ENCODE measurements around the gene CTPS1. TPM values are rescaled to one million over a fixed set of nuclear protein-coding genes. Genes with fewer than 3 reads are reported as not detected.

CTPS1 gene, protein sequence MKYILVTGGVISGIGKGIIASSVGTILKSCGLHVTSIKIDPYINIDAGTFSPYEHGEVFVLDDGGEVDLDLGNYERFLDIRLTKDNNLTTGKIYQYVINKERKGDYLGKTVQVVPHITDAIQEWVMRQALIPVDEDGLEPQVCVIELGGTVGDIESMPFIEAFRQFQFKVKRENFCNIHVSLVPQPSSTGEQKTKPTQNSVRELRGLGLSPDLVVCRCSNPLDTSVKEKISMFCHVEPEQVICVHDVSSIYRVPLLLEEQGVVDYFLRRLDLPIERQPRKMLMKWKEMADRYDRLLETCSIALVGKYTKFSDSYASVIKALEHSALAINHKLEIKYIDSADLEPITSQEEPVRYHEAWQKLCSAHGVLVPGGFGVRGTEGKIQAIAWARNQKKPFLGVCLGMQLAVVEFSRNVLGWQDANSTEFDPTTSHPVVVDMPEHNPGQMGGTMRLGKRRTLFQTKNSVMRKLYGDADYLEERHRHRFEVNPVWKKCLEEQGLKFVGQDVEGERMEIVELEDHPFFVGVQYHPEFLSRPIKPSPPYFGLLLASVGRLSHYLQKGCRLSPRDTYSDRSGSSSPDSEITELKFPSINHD
- 22.7 and 25.4 TPM in 2 replicates for polyA plus RNA-seq

DNA sequence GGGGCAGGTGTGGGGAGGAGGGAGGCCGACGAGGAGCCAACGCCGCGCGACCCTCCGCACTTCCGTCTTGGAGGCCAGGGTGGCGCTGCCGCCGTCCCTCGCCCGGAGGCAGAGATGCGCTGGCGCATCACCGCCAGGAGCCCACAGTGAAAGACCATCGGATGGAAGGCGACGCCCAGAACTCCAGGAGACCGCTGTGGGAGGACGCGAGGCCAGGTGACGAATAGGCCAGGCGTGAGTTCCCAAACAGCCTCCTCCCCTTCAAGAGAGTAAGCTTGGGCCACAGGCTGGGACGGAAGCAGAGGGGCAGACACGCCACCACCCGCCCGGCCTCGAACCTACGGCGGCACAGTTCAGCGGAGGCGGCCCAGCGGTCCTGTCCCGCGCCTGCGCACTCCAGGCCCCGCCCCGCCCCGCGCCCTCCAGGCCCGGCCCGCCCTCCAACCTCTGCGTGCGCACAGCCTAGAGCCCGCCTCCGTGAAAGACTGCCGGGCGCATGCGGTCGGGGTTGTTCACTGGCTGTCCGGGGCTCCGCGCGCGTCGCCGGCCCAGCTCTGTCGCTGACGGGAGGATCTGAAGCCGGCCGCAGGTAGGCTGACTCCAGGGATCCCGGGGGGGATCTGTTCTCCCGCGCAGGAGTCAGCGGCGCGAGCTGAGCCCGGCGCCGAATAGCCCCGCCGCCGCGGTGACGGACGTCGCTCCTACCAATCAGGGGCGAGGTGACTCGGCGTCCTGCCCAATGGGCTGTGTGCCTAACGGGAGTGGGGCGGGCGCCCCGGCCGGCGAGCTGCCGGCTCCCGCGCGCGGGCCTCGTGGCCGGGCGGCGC, at the start of gene CTPS1:
Gene CTPS1, plus strand, starts transcription at position 456 of the 827 bp plus-strand sequence. CDS start 3,595 bp downstream, outside the sequence.

DNA sequence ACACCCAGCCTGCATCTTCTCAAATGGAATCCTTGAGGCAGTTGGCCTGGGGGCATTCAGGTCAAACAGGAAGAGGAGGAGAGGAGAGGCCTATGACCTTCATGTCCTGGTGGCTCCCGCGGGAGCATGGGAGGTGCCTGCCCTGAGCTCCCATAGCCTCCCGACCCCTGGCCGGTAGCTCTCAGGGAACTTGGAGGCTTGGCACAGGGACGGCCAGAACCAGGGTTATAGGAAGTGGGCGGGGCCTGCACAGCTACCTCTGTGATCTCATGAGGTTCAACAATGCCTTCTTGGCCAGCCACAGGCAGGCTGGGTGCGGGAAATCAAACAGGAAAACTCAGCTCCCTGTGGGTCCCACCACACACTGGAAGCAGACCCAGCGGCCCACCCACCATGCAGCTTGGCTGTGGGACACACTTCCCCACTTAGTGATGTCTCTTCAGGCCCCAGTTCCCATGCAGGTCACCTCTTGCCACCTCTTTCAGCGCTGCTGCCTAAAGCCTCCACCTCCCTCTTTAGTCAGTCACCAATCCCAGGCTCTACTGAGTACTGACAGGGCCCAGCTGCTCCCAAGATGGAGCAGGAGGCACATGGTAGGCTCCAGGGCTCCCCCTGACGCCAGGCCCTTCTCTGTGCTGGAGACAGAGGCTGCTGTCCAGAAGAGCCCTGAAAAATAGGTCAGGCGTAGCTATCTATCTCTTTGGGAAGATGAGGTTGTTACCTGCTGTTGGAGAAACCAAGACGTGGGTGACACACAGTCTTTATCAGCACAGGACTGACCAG, 42.2 kb downstream of the CTPS1 start, which contains the start of gene SLFNL1:
Gene SLFNL1, minus strand, starts transcription at position 200 of the 783 bp plus-strand sequence. CDS start 1,065 bp downstream, outside the sequence.

Other genes with a start within 250 kb of the CTPS1 start
- gene KCNQ4, start 195.9 kb upstream of the CTPS1 start, polyA plus RNA-seq, result not detected in 2 replicates
- 0.74 and 3.0 TPM in 2 replicates for gene CITED4, start 117.3 kb upstream of the CTPS1 start, polyA plus RNA-seq
- gene SLFNL1, start 42.0 kb downstream of the CTPS1 start, polyA plus RNA-seq, result 0.26 TPM in 1 of 2 replicates, not detected in the other

Data from Purkinje cell (primary cell).